GM12878 (cell line): ENCODE measurements around the gene AP3D1. TPM values are rescaled to one million over a fixed set of nuclear protein-coding genes. Genes with fewer than 3 reads are reported as not detected.
A peak's percentile ranks its signal among the peaks of the same experiment; 100 is the strongest.

Experiments
- BHLHE40 ChIP-seq, 2 experiments: fragments of 450-650 bp in 1 of 2; IDR thresholded peaks; 2 replicates each; pipeline ENCODE4 v1.6.1; 2011 to 2017; ENCODE audit warnings: low read depth in 2 of 2, borderline replicate concordance in 1 of 2, improper control_type of control experiment in 1 of 2, low read length in 1 of 2, mild to moderate bottlenecking in 1 of 2
- CREM ChIP-seq: IDR thresholded peaks from 2 replicates; pipeline ENCODE4 v1.6.1; 2014; ENCODE audit warnings: antibody characterized with exemption, low read depth
- IKZF2 ChIP-seq, 2 experiments: fragments of 450-650 bp; IDR thresholded peaks; 2 replicates each; pipeline ENCODE4 v1.6.1; 2017; ENCODE audit warnings: mild to moderate bottlenecking in 2 of 2, moderate library complexity in 2 of 2
- JUNB ChIP-seq: IDR thresholded peaks from 2 replicates; pipeline ENCODE4 v1.6.1; 2016; ENCODE audit warnings: antibody characterized with exemption, mild to moderate bottlenecking
- MEF2A ChIP-seq: IDR thresholded peaks from 2 replicates; pipeline ENCODE4 v1.6.1; 2011; ENCODE audit warnings: low read depth, mild to moderate bottlenecking, low read length, moderate library complexity; ENCODE audit not compliant: insufficient read depth
- MXI1 ChIP-seq: fragments of 150-350 bp; IDR thresholded peaks from 2 replicates; pipeline ENCODE4 v1.6.1; 2011; ENCODE audit warnings: low read depth, mild to moderate bottlenecking, inconsistent platforms, low read length, improper control_type of control experiment
- NR2F1 ChIP-seq: fragments of 450-650 bp; conservative IDR thresholded peaks from 2 replicates; pipeline ENCODE4 v1.6.1; 2017; ENCODE audit warnings: mild to moderate bottlenecking
- PML ChIP-seq: IDR thresholded peaks from 2 replicates; pipeline ENCODE4 v1.6.1; 2012; ENCODE audit warnings: low read length, inconsistent platforms
- RAD21 ChIP-seq: IDR thresholded peaks from 2 replicates; pipeline ENCODE4 v1.6.1; 2011; ENCODE audit warnings: mild to moderate bottlenecking, low read depth, low read length, moderate library complexity; ENCODE audit not compliant: insufficient read depth
- SMARCA5 ChIP-seq: fragments of 450-650 bp; IDR thresholded peaks from 2 replicates; pipeline ENCODE4 v1.6.1; 2017; ENCODE audit warnings: mild to moderate bottlenecking
- SPI1 ChIP-seq: IDR thresholded peaks from 2 replicates; pipeline ENCODE4 v1.6.1; 2011; ENCODE audit warnings: low read depth, mild to moderate bottlenecking, low read length, moderate library complexity, borderline replicate concordance; ENCODE audit not compliant: insufficient read depth
- STAT3 ChIP-seq: IDR thresholded peaks from 2 replicates; pipeline ENCODE4 v1.6.1; 2011; ENCODE audit warnings: low read depth, low read length, improper control_type of control experiment
- SUZ12 ChIP-seq: fragments of 200-600 bp; sonication (generic); IDR thresholded peaks from one replicate; pipeline ENCODE4 v1.6.1; 2018; ENCODE audit warnings: antibody characterized with exemption, mild to moderate bottlenecking; ENCODE audit not compliant: unreplicated experiment
- ZNF384 ChIP-seq: IDR thresholded peaks from 2 replicates; pipeline ENCODE4 v1.6.1; 2012; ENCODE audit warnings: low read depth, mild to moderate bottlenecking, low read length, improper control_type of control experiment, borderline replicate concordance
- ZSCAN29 ChIP-seq: fragments of 450-650 bp; IDR thresholded peaks from 2 replicates; pipeline ENCODE4 v1.6.1; 2017; ENCODE audit warnings: mild to moderate bottlenecking, moderate library complexity
- polyA plus RNA-seq, 11 experiments: library from polyadenylated mRNA; depleted of rRNA in 4 of 11; unstranded in 6 of 11; stranded (reverse) in 5 of 11; fragments of >200 nt; fragmentation: Nextera tagmentation in 4 of 11; fragmentation: Illumina TruSeq in 1 of 11; extraction: Ambion mirVana in 4 of 11; extraction: Trizol in 1 of 11; gene quantifications; 1 replicate in 1 of 11; 2 replicates in 10 of 11; pipeline versions ENCODE4 v1.2.1 to v1.2.3, GENCODE V29; 2011 to 2016; ENCODE audit warnings: inconsistent platforms in 2 of 11, missing spikeins in 2 of 11, low read depth in 1 of 11
- total RNA-seq, 4 experiments: library from RNA; depleted of rRNA in 3 of 4; stranded (reverse); fragments of >200 nt in 3 of 4; fragmentation: Illumina TruSeq in 1 of 4; extraction: Trizol in 1 of 4; gene quantifications; 2 replicates each; pipeline versions ENCODE4 v1.2.1 to v1.2.3, GENCODE V29; 2013 to 2021
- TF ChIP-seq, protein P1 (sequence below): fragments of 450-650 bp; IDR thresholded peaks from 2 replicates; pipeline ENCODE4 v1.6.1; 2017; ENCODE audit warnings: mild to moderate bottlenecking, low read depth, inconsistent platforms; ENCODE audit not compliant: poor library complexity, severe bottlenecking
- TF ChIP-seq, protein P2 (sequence below), 3 experiments: IDR thresholded peaks in 2 of 3; conservative IDR thresholded peaks in 1 of 3; 2 replicates each; pipeline ENCODE4 v1.5.1; 2011; ENCODE audit warnings: low read depth in 3 of 3, low read length in 3 of 3, mild to moderate bottlenecking in 3 of 3, control low read depth in 2 of 3, moderate library complexity in 2 of 3, inconsistent platforms in 1 of 3, mixed read lengths in 1 of 3; ENCODE audit not compliant: control insufficient read depth in 2 of 3, insufficient read depth in 1 of 3; ENCODE audit errors: extremely low read depth in 1 of 3
- TF ChIP-seq, protein P3 (sequence below): IDR thresholded peaks from 2 replicates; pipeline ENCODE4 v1.6.1; 2011; ENCODE audit warnings: mild to moderate bottlenecking, low read depth, low read length, moderate library complexity; ENCODE audit not compliant: insufficient replicate concordance

AP3D1 gene
- total and polyA plus RNA-seq, 10 of the 15 experiments (the other 5 are each of a cell fraction or from before 2014, with no cell fraction given), result 1.5 to 108 (median 59.1) TPM

DNA sequence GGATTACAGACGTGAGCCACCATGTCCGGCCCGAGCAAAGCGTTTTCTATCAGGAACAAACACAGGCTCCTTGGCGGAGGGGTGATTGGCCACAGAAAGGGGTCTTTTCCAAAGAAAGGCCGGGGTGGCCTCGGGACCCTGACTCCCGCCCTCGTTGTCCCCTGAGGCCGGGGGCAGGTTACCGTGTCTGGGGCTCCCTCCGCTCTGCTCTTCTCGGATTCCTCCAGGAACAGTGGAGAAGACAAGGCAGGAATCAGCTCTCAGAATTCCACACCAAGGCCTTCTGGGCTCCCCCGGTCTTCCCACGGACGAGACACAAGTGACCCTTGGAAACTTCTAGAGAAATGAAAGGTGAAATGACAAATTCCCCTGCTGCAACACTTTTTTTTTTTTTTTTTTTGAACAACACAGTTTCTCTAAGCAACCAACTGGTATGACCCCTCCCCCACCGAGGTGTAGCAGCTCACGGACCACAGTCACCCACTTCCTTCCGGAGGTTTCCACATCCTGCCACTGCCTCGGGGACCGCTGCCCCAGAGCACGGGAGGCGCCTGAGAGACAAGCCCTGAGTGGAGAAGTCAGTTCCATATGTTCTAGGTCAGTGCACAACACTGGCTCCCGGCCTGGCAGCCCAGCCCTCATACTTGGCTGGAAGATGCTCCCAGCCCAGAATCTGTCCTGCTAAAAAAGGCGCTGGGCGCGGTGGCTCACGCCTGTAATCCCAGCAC lies 66.2 kb downstream of the AP3D1 start (continued):
- 0 out of 2 replicates have a peak, but pooled peaks have one; percentile 73 for TF ChIP-seq STAT3
- peak; percentile 73; the same call in 1 of the 2 replicates for TF ChIP-seq SPI1
- TF ChIP-seq, protein P1, sequence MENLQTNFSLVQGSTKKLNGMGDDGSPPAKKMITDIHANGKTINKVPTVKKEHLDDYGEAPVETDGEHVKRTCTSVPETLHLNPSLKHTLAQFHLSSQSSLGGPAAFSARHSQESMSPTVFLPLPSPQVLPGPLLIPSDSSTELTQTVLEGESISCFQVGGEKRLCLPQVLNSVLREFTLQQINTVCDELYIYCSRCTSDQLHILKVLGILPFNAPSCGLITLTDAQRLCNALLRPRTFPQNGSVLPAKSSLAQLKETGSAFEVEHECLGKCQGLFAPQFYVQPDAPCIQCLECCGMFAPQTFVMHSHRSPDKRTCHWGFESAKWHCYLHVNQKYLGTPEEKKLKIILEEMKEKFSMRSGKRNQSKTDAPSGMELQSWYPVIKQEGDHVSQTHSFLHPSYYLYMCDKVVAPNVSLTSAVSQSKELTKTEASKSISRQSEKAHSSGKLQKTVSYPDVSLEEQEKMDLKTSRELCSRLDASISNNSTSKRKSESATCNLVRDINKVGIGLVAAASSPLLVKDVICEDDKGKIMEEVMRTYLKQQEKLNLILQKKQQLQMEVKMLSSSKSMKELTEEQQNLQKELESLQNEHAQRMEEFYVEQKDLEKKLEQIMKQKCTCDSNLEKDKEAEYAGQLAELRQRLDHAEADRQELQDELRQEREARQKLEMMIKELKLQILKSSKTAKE, result peak; percentile 90
- TF ChIP-seq NR2F1, result peak; percentile 89
- TF ChIP-seq RAD21, result 0 out of 2 replicates have a peak, but pooled peaks have one; percentile 7
- peak; percentile 91 for TF ChIP-seq MEF2A
- peak; percentile 95 for TF ChIP-seq SMARCA5
- TF ChIP-seq CREM, result peak; percentile 93
- peak; percentile 95 to 97 for TF ChIP-seq IKZF2 (IDR thresholded peaks at IDR 0.05)
- no peak; the same call in 1 of the 2 replicates for TF ChIP-seq JUNB
- TF ChIP-seq PML, result peak; percentile 94; the same call in 1 of the 2 replicates
- TF ChIP-seq, protein P2, sequence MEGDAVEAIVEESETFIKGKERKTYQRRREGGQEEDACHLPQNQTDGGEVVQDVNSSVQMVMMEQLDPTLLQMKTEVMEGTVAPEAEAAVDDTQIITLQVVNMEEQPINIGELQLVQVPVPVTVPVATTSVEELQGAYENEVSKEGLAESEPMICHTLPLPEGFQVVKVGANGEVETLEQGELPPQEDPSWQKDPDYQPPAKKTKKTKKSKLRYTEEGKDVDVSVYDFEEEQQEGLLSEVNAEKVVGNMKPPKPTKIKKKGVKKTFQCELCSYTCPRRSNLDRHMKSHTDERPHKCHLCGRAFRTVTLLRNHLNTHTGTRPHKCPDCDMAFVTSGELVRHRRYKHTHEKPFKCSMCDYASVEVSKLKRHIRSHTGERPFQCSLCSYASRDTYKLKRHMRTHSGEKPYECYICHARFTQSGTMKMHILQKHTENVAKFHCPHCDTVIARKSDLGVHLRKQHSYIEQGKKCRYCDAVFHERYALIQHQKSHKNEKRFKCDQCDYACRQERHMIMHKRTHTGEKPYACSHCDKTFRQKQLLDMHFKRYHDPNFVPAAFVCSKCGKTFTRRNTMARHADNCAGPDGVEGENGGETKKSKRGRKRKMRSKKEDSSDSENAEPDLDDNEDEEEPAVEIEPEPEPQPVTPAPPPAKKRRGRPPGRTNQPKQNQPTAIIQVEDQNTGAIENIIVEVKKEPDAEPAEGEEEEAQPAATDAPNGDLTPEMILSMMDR (IDR thresholded peaks at IDR 0.05 in 2 of 3, conservative IDR thresholded peaks at IDR 0.05 in 1 of 3; ENCODE audit: control insufficient read depth in 2 of 3, extremely low read depth in 1 of 3, insufficient read depth in 1 of 3, low read depth in 3 of 3, low read length in 3 of 3), result no peak
- TF ChIP-seq BHLHE40 (IDR thresholded peaks at IDR 0.05; ENCODE audit: borderline replicate concordance in 1 of 2, low read depth in 2 of 2, low read length in 1 of 2), result peak; percentile 97
- TF ChIP-seq ZNF384, result peak; percentile 100
- peak; percentile 9; the same call in 1 of the 2 replicates for TF ChIP-seq ZSCAN29
- TF ChIP-seq, protein P3, sequence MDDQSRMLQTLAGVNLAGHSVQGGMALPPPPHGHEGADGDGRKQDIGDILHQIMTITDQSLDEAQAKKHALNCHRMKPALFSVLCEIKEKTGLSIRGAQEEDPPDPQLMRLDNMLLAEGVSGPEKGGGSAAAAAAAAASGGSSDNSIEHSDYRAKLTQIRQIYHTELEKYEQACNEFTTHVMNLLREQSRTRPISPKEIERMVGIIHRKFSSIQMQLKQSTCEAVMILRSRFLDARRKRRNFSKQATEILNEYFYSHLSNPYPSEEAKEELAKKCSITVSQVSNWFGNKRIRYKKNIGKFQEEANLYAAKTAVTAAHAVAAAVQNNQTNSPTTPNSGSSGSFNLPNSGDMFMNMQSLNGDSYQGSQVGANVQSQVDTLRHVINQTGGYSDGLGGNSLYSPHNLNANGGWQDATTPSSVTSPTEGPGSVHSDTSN, result peak; percentile 43
- no peak for TF ChIP-seq SUZ12
- TF ChIP-seq MXI1, result peak; percentile 93
